HG02571 (cell line): ENCODE data around the gene SLC27A6.
"Not testable (repeated sequence)": the region's sequence is repeated elsewhere in the genome, so short reads cannot be mapped to it uniquely, and the experiment has no call there.

ENCODE experiments used
- ATAC-seq: cut with Tn5 transposase; IDR thresholded peaks from one replicate; pipeline ENCODE4 v1.9.1; 2021; ENCODE audit warnings: mild to moderate bottlenecking, moderate library complexity; ENCODE audit not compliant: unreplicated experiment

The SLC27A6 gene

GRCh38 chr5:128965011-128965637, at the start of gene SLC27A6:
TSS of gene SLC27A6 (plus strand) at chr5:128965488. CDS start at chr5:128966138, 650 bp downstream.
- ATAC-seq = no peak

GRCh38 chr5:128919542-128919941, 45.7 kb upstream of the SLC27A6 start:
- ATAC-seq = no peak

GRCh38 chr5:128920345-128921215, 44.7 kb upstream of the SLC27A6 start:
- no peak for ATAC-seq

- no peak for ATAC-seq
These were observed 41.0 kb upstream of the SLC27A6 start for GRCh38 chr5:128924299-128924698.

GRCh38 chr5:128925973-128926372, 39.3 kb upstream of the SLC27A6 start:
- no peak for ATAC-seq

GRCh38 chr5:128927644-128928043, 37.6 kb upstream of the SLC27A6 start:
- no peak for ATAC-seq

GRCh38 chr5:128932232-128932631, 33.1 kb upstream of the SLC27A6 start:
- not testable (repeated sequence) for ATAC-seq

- not testable (repeated sequence) for ATAC-seq
These were observed 22.2 kb upstream of the SLC27A6 start for GRCh38 chr5:128943100-128943499.

GRCh38 chr5:128949847-128950546, 15.3 kb upstream of the SLC27A6 start:
- no peak for ATAC-seq

GRCh38 chr5:128951301-128951700, 14.0 kb upstream of the SLC27A6 start:
- not testable (repeated sequence) for ATAC-seq

- no peak for ATAC-seq
These were observed 9.1 kb upstream of the SLC27A6 start for GRCh38 chr5:128956164-128956563.

- no peak for ATAC-seq
These were observed 3.1 kb upstream of the SLC27A6 start for GRCh38 chr5:128962211-128962610.

GRCh38 chr5:128965638-128966302, 482 bp downstream of the SLC27A6 start:
- ATAC-seq = no peak

GRCh38 chr5:128966375-128966774, 1.1 kb downstream of the SLC27A6 start:
- ATAC-seq = no peak

GRCh38 chr5:128966846-128967245, 1.6 kb downstream of the SLC27A6 start:
- ATAC-seq = no peak

GRCh38 chr5:128973244-128973643, 8.0 kb downstream of the SLC27A6 start:
- no peak for ATAC-seq

- no peak for ATAC-seq
These were observed 9.3 kb downstream of the SLC27A6 start for GRCh38 chr5:128974567-128974966.

- no peak for ATAC-seq
These were observed 14.5 kb downstream of the SLC27A6 start for GRCh38 chr5:128979761-128980160.

GRCh38 chr5:128980917-128981316, 15.6 kb downstream of the SLC27A6 start:
- ATAC-seq = no peak

GRCh38 chr5:128984480-128984879, 19.2 kb downstream of the SLC27A6 start:
- ATAC-seq = no peak

GRCh38 chr5:128988476-128988875, 23.2 kb downstream of the SLC27A6 start:
- no peak for ATAC-seq
